ENCODE data around the gene LOXL1. TPM values are rescaled to one million over a fixed set of nuclear protein-coding genes. Genes with fewer than 3 reads are reported as not detected.
A peak's percentile ranks its signal among the peaks of the same experiment; 100 is the strongest.

LOXL1 gene
- total RNA-seq, 1 experiment from 2014 or later = 249 TPM

DNA sequence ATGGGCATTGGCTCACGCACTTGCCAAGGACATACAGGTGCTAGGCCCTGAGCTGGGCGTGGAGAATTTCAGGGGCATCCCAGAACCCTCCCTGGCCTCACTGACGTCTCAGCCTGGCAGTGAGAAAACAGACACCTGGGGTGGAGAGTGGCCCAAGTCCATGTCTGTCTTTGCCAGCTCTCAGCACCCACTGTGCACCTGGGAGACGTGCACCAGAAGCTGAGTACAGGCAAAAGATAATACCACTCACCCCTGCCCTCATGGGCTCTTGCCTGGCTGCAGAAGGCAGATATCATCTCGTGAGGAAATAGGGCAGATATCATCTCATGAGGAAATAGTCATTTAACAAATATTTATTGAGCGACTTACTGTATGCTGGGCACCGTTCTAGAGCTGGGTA, 8.0 kb downstream of the LOXL1 start:
- H3F3A ChIP-seq (ENCODE audit: low read length, unreplicated experiment) = peaks cover 8% of the 10 kb centered on the region
- H3K9ac ChIP-seq (ENCODE audit: low read length) = peak overlapping the region; percentile 56
- peaks cover 90% of the 10 kb centered on the region for H3K4me1 ChIP-seq (ENCODE audit: insufficient read depth, low read length)
- DNase-seq = peak; percentile 94
- no peak overlapping the region for H3K4me3 ChIP-seq (ENCODE audit: low read length)
- peak overlapping the region; percentile 98 for H3K27ac ChIP-seq (ENCODE audit: low read length)
- no peaks in the 10 kb centered on the region for H3K27me3 ChIP-seq (ENCODE audit: low read length)
- H3K4me2 ChIP-seq (ENCODE audit: low read length) = peak overlapping the region; percentile 68
- no peaks in the 10 kb centered on the region for H4K20me1 ChIP-seq (ENCODE audit: low read length)
- peak; percentile 77 for ATAC-seq
- ChIA-PET POLR2A (ENCODE audit: unreplicated experiment) (no interaction called here), CTCF (no interaction called here)
- H2AFZ ChIP-seq (ENCODE audit: low read length) = no peak overlapping the region
- BruUV-seq (replicated peaks) = no TSS peak
- TF ChIP-seq EZH2 (IDR thresholded peaks at IDR 0.05; ENCODE audit: low read length, unreplicated experiment) (no peak), EZH2phosphoT487 (IDR thresholded peaks at IDR 0.05; ENCODE audit: borderline replicate concordance, low read length) (no peak)
- TF ChIP-seq, protein P1, sequence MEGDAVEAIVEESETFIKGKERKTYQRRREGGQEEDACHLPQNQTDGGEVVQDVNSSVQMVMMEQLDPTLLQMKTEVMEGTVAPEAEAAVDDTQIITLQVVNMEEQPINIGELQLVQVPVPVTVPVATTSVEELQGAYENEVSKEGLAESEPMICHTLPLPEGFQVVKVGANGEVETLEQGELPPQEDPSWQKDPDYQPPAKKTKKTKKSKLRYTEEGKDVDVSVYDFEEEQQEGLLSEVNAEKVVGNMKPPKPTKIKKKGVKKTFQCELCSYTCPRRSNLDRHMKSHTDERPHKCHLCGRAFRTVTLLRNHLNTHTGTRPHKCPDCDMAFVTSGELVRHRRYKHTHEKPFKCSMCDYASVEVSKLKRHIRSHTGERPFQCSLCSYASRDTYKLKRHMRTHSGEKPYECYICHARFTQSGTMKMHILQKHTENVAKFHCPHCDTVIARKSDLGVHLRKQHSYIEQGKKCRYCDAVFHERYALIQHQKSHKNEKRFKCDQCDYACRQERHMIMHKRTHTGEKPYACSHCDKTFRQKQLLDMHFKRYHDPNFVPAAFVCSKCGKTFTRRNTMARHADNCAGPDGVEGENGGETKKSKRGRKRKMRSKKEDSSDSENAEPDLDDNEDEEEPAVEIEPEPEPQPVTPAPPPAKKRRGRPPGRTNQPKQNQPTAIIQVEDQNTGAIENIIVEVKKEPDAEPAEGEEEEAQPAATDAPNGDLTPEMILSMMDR (conservative IDR thresholded peaks at IDR 0.05; ENCODE audit: low read depth, low read length) = no peak
- peaks cover 92% of the 10 kb centered on the region for H3K79me2 ChIP-seq (ENCODE audit: low read length)
- intact Hi-C loops (cut with micrococcal nuclease) = no loop called here
- H3K9me2 ChIP-seq (replicated peaks; ENCODE audit: low read length) = no peaks in the 10 kb centered on the region
- H3K9me3 ChIP-seq (ENCODE audit: low read length) = no peaks in the 10 kb centered on the region
- H3K36me3 ChIP-seq (ENCODE audit: low read depth, low read length) = no peaks in the 10 kb centered on the region

DNA sequence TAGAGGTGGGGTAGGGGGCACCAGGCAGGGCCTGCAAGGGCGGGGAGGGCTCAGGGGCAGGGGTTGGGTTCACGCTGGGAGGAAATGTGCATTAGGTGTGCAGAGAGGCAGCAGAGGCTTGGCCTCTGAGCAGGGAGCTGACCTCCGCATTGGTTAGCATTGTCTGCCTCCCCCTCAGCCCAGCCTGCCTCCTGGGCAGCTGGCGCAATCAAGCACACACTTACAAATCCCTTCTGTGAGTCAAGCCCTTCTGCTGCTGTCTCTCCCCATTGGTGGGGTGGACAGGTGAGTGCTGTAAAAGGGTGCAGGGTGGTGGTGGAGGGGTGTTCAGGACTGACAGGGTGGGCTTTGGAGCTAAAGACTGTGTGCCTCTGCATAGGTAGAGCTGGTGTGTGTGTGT, 9.3 kb downstream of the LOXL1 start:
- peak; percentile 70 for DNase-seq
- Histone ChIP-seq H2AFZ (ENCODE audit: low read length) (no peak overlapping the region), H3K4me2 (ENCODE audit: low read length) (peak overlapping the region; percentile 68), H3K27ac (ENCODE audit: low read length) (peak overlapping the region; percentile 98), H3K36me3 (ENCODE audit: low read depth, low read length) (peaks cover 4% of the 10 kb centered on the region; the same call in 1 of the 2 replicates), H3K9me3 (ENCODE audit: low read length) (no peaks in the 10 kb centered on the region), H3K4me1 (ENCODE audit: insufficient read depth, low read length) (peaks cover 90% of the 10 kb centered on the region), H3K79me2 (ENCODE audit: low read length) (peaks cover 92% of the 10 kb centered on the region), H3F3A (ENCODE audit: low read length, unreplicated experiment) (peaks cover 12% of the 10 kb centered on the region), H4K20me1 (ENCODE audit: low read length) (no peaks in the 10 kb centered on the region), H3K27me3 (ENCODE audit: low read length) (no peaks in the 10 kb centered on the region), H3K4me3 (ENCODE audit: low read length) (peak overlapping the region; percentile 51; the same call in 1 of the 2 replicates), H3K9me2 (replicated peaks; ENCODE audit: low read length) (no peaks in the 10 kb centered on the region), H3K9ac (ENCODE audit: low read length) (peak overlapping the region; percentile 78)
- CTCF ChIA-PET = no interaction called here
- intact Hi-C loops (cut with micrococcal nuclease) = no loop called here
- TF ChIP-seq, protein P1 (conservative IDR thresholded peaks at IDR 0.05; ENCODE audit: low read depth, low read length) = no peak
- TF ChIP-seq EZH2 (IDR thresholded peaks at IDR 0.05; ENCODE audit: low read length, unreplicated experiment) = no peak
- TF ChIP-seq EZH2phosphoT487 (IDR thresholded peaks at IDR 0.05; ENCODE audit: borderline replicate concordance, low read length) = no peak
- POLR2A ChIA-PET (ENCODE audit: unreplicated experiment) = interaction anchor here (0.6 kb wide), 1 partner anchor 18 kb away, joined by 3 read pairs; no protein-coding TSS in a partner anchor
- no peak for ATAC-seq
- BruUV-seq (replicated peaks) = no TSS peak

DNA sequence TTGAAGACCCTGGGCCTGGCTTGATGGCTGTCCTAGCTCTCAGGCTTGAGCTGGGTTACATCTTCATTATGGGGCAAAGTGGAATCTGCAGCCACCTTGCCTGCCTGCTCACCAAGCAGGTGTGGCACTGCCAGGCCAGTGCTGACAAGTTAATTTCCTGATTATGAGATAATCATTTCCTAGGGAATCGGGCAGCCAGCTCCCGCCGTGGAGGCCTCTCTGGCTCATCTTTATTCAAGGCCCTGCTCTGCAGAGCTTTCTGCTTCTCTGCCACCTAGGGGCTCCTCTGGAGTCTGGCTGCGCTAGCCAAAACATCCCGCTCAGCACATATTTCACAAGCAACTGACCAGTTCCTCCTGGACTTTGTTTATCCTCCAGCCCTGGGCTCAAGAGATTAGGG, 9.9 kb downstream of the LOXL1 start:
- TF ChIP-seq, protein P1 (conservative IDR thresholded peaks at IDR 0.05; ENCODE audit: low read depth, low read length) = no peak
- no peak for TF ChIP-seq EZH2phosphoT487 (IDR thresholded peaks at IDR 0.05; ENCODE audit: borderline replicate concordance, low read length)
- TF ChIP-seq EZH2 (IDR thresholded peaks at IDR 0.05; ENCODE audit: low read length, unreplicated experiment) = no peak
- DNase-seq (no peak), ATAC-seq (no peak)
- no peaks in the 10 kb centered on the region for H3K9me3 ChIP-seq (ENCODE audit: low read length)
- H4K20me1 ChIP-seq (ENCODE audit: low read length) = no peaks in the 10 kb centered on the region
- peak overlapping the region; percentile 51 for H3K4me3 ChIP-seq (ENCODE audit: low read length)
- H3F3A ChIP-seq (ENCODE audit: low read length, unreplicated experiment) = peaks cover 12% of the 10 kb centered on the region
- H3K27ac ChIP-seq (ENCODE audit: low read length) = peak overlapping the region; percentile 98
- POLR2A ChIA-PET (ENCODE audit: unreplicated experiment) = no interaction called here
- peaks cover 4% of the 10 kb centered on the region; the same call in 1 of the 2 replicates for H3K36me3 ChIP-seq (ENCODE audit: low read depth, low read length)
- H3K9me2 ChIP-seq (replicated peaks; ENCODE audit: low read length) = no peaks in the 10 kb centered on the region
- peaks cover 90% of the 10 kb centered on the region for H3K4me1 ChIP-seq (ENCODE audit: insufficient read depth, low read length)
- CTCF ChIA-PET = no interaction called here
- BruUV-seq (replicated peaks) = no TSS peak
- H3K9ac ChIP-seq (ENCODE audit: low read length) = peak overlapping the region; percentile 78; the same call in 1 of the 2 replicates
- no peak overlapping the region for H2AFZ ChIP-seq (ENCODE audit: low read length)
- H3K4me2 ChIP-seq (ENCODE audit: low read length) = peak overlapping the region; percentile 68
- H3K27me3 ChIP-seq (ENCODE audit: low read length) = no peaks in the 10 kb centered on the region
- intact Hi-C loops (cut with micrococcal nuclease) = no loop called here
- H3K79me2 ChIP-seq (ENCODE audit: low read length) = peaks cover 87% of the 10 kb centered on the region

Measured in PC-3 (cell line).